Measurements from ENCODE around the gene TRIM23.

TRIM23 gene

GRCh38 chr5:65544473-65544872 lies 79.7 kb downstream of the TRIM23 start:
- peaks cover 92% of the 10 kb centered on the region for H3K36me3 Mint-ChIP-seq (ENCODE audit: low read depth)

GRCh38 chr5:65539827-65540226 lies 84.3 kb downstream of the TRIM23 start:
- no peak overlapping the region for H3K27ac Mint-ChIP-seq

More at GRCh38 chr5:65544473-65544872, 79.7 kb downstream of the TRIM23 start:
- Mint-ChIP-seq H3K27me3 (no peaks in the 10 kb centered on the region), H3K27ac (no peak overlapping the region), H3K4me1 (ENCODE audit: low read depth) (no peaks in the 10 kb centered on the region), H3K9me3 (no peaks in the 10 kb centered on the region), H3K4me3 (no peak overlapping the region)

More at GRCh38 chr5:65539827-65540226, 84.3 kb downstream of the TRIM23 start:
- no peak overlapping the region for H3K4me3 Mint-ChIP-seq
- H3K9me3 Mint-ChIP-seq, result no peaks in the 10 kb centered on the region
- no peaks in the 10 kb centered on the region for H3K4me1 Mint-ChIP-seq (ENCODE audit: low read depth)
- peaks cover 76% of the 10 kb centered on the region for H3K36me3 Mint-ChIP-seq (ENCODE audit: low read depth)
- no peaks in the 10 kb centered on the region for H3K27me3 Mint-ChIP-seq

Data from stimulated activated naive CD8-positive, alpha-beta T cell treated with anti-CD3 and anti-CD28 coated beads, Interleukin-15, Interleukin-2, amounts not matched to agents 100 ng/mL and 50 ng/mL, for 24 hours (primary cell).